ENCODE measurements around the gene OR13A1. TPM values are rescaled to one million over a fixed set of nuclear protein-coding genes. Genes with fewer than 3 reads are reported as not detected.
"Not testable (repeated sequence)": the region's sequence is repeated elsewhere in the genome, so short reads cannot be mapped to it uniquely, and the experiment has no call there.

Gene OR13A1
- total and polyA plus RNA-seq, 3 donors from 2014 or later: 0.15 to 0.79 (median 0.50) TPM

GRCh38 chr10:45353186-45353585 is 37.8 kb upstream of the OR13A1 start:
- intact Hi-C loops (cut with DNase I; ENCODE audit: low total_unique reads): no loop called here
- Histone ChIP-seq H3K27ac (no peak overlapping the region), H3K4me1 (no peaks in the 10 kb centered on the region), H3K4me3 (no peak overlapping the region), H3K27me3 (no peaks in the 10 kb centered on the region), H3K36me3 (ENCODE audit: low read depth, missing control alignments) (no peaks in the 10 kb centered on the region), H3K9me3 (no peaks in the 10 kb centered on the region)
- TF ChIP-seq CTCF (IDR thresholded peaks at IDR 0.05) (no peak), POLR2A (IDR thresholded peaks at IDR 0.05) (no peak)
- no peak for DNase-seq
- WGBS, 2 donors: 75 to 76% methylated on average over 1 of the region's 1 CpG

GRCh38 chr10:45348196-45348765 is 32.9 kb upstream of the OR13A1 start:
- H3K4me1 ChIP-seq; H3K4me3 ChIP-seq; DNase-seq; H3K27me3 ChIP-seq; H3K36me3 ChIP-seq (ENCODE audit: low read depth, missing control alignments); intact Hi-C loops (cut with DNase I; ENCODE audit: low total_unique reads); H3K27ac ChIP-seq; H3K9me3 ChIP-seq: not testable (repeated sequence)
- 90 to 97% methylated on average over 5 to 31 of the region's 31 CpGs for WGBS, 2 donors

GRCh38 chr10:45347464-45347863 is 32.1 kb upstream of the OR13A1 start:
- H3K27me3 ChIP-seq; DNase-seq; H3K4me1 ChIP-seq; H3K9me3 ChIP-seq; H3K4me3 ChIP-seq; H3K27ac ChIP-seq; intact Hi-C loops (cut with DNase I; ENCODE audit: low total_unique reads); H3K36me3 ChIP-seq (ENCODE audit: low read depth, missing control alignments): not testable (repeated sequence)
- 77 to 91% methylated on average over 10 to 20 of the region's 20 CpGs for WGBS, 2 donors

- not testable (repeated sequence) for DNase-seq
- WGBS, 2 donors: 90% methylated on average over 22 of the region's 24 CpGs; no CpG with 5 or more reads in 1 of the 2 donors
Measured at GRCh38 chr10:45346652-45347335, 31.4 kb upstream of the OR13A1 start.

GRCh38 chr10:45340420-45340819 is 25.0 kb upstream of the OR13A1 start:
- H3K4me3 ChIP-seq; DNase-seq; H3K27ac ChIP-seq; H3K36me3 ChIP-seq (ENCODE audit: low read depth, missing control alignments); H3K4me1 ChIP-seq; H3K27me3 ChIP-seq; intact Hi-C loops (cut with DNase I; ENCODE audit: low total_unique reads); H3K9me3 ChIP-seq: not testable (repeated sequence)
- WGBS, 2 donors: 78 to 79% methylated on average over 2 to 4 of the region's 4 CpGs

More at GRCh38 chr10:45346652-45347335, 31.4 kb upstream of the OR13A1 start:
- H3K27ac ChIP-seq; H3K4me1 ChIP-seq; intact Hi-C loops (cut with DNase I; ENCODE audit: low total_unique reads); H3K36me3 ChIP-seq (ENCODE audit: low read depth, missing control alignments); H3K9me3 ChIP-seq; H3K27me3 ChIP-seq; H3K4me3 ChIP-seq: not testable (repeated sequence)

- DNase-seq: no peak
- WGBS, 2 donors: 92 to 95% methylated on average over 1 of the region's 1 CpG
- H3K9me3 ChIP-seq: no peaks in the 10 kb centered on the region
- no peaks in the 10 kb centered on the region for H3K36me3 ChIP-seq (ENCODE audit: low read depth, missing control alignments)
- no peak overlapping the region for H3K4me3 ChIP-seq
- H3K27ac ChIP-seq: no peak overlapping the region
- TF ChIP-seq POLR2A (IDR thresholded peaks at IDR 0.05) (no peak), CTCF (IDR thresholded peaks at IDR 0.05) (no peak)
- no peaks in the 10 kb centered on the region for H3K4me1 ChIP-seq
- intact Hi-C loops (cut with DNase I; ENCODE audit: low total_unique reads): no loop called here
- no peaks in the 10 kb centered on the region for H3K27me3 ChIP-seq
Measured at GRCh38 chr10:45339894-45340293, 24.5 kb upstream of the OR13A1 start.

GRCh38 chr10:45331824-45332223 is 16.4 kb upstream of the OR13A1 start:
- 81 to 88% methylated on average over 3 of the region's 3 CpGs for WGBS, 2 donors
- H3K4me1 ChIP-seq; H3K27me3 ChIP-seq; H3K4me3 ChIP-seq; intact Hi-C loops (cut with DNase I; ENCODE audit: low total_unique reads); H3K9me3 ChIP-seq; H3K27ac ChIP-seq; H3K36me3 ChIP-seq (ENCODE audit: low read depth, missing control alignments); DNase-seq: not testable (repeated sequence)

- H3K27ac ChIP-seq; H3K36me3 ChIP-seq (ENCODE audit: low read depth, missing control alignments); intact Hi-C loops (cut with DNase I; ENCODE audit: low total_unique reads); DNase-seq; H3K9me3 ChIP-seq; H3K4me1 ChIP-seq; H3K27me3 ChIP-seq; H3K4me3 ChIP-seq: not testable (repeated sequence)
- WGBS, 2 donors: 73 to 97% methylated on average over 1 of the region's 1 CpG
Measured at GRCh38 chr10:45326864-45327263, 11.5 kb upstream of the OR13A1 start.

Data from testis (tissue), 3 donors.